Measurements from ENCODE around the gene RELCH. TPM values are rescaled to one million over a fixed set of nuclear protein-coding genes. Genes with fewer than 3 reads are reported as not detected.

RELCH gene
- total and polyA plus RNA-seq, 7 donors = 3.5 to 13.4 (median 9.8) TPM

GRCh38 chr18:62332964-62333695, 146.1 kb downstream of the RELCH start:
- 68 to 76% (median 68%) methylated on average over 13 of the region's 13 CpGs for WGBS, 3 donors
- intact Hi-C loops (cut with DNase I) = no loop called here

GRCh38 chr18:62334120-62334519, 147.1 kb downstream of the RELCH start:
- intact Hi-C loops (cut with DNase I) = no loop called here
- 74 to 80% (median 76%) methylated on average over 8 of the region's 8 CpGs for WGBS, 3 donors
- ATAC-seq = peak in 3 of 4 donors; percentile 55 to 59 (median 58)
- H3K9me3 ChIP-seq = no peaks in the 10 kb centered on the region
- TF ChIP-seq CTCF (IDR thresholded peaks at IDR 0.05) = no peak
- DNase-seq = no peak
- no peaks in the 10 kb centered on the region for H3K36me3 ChIP-seq (ENCODE audit: insufficient read depth in 1 of 2, low read depth in 1 of 2)
- H3K4me3 ChIP-seq = no peak overlapping the region
- H3K27ac ChIP-seq = no peak overlapping the region
- H3K4me1 ChIP-seq = no peaks in the 10 kb centered on the region
- peaks cover 0 to 32% (median 4%) of the 10 kb centered on the region in 3 donors for H3K27me3 ChIP-seq (ENCODE audit: insufficient read depth in 3 of 3, low read length in 2 of 3)

More at GRCh38 chr18:62332964-62333695, 146.1 kb downstream of the RELCH start:
- H3K4me1 ChIP-seq = no peaks in the 10 kb centered on the region
- no peak overlapping the region for H3K4me3 ChIP-seq
- no peaks in the 10 kb centered on the region for H3K36me3 ChIP-seq (ENCODE audit: insufficient read depth in 1 of 2, low read depth in 1 of 2)
- H3K27ac ChIP-seq = no peak overlapping the region
- peaks cover 0 to 41% (median 7%) of the 10 kb centered on the region in 3 donors for H3K27me3 ChIP-seq (ENCODE audit: insufficient read depth in 3 of 3, low read length in 2 of 3)
- no peak for DNase-seq
- no peak for ATAC-seq
- TF ChIP-seq CTCF (IDR thresholded peaks at IDR 0.05) = no peak
- no peaks in the 10 kb centered on the region for H3K9me3 ChIP-seq

GRCh38 chr18:62335494-62335893, 148.4 kb downstream of the RELCH start:
- ATAC-seq (no peak), DNase-seq (no peak)
- no peaks in the 10 kb centered on the region for H3K4me1 ChIP-seq
- TF ChIP-seq CTCF (IDR thresholded peaks at IDR 0.05) = no peak
- H3K4me3 ChIP-seq = no peak overlapping the region
- no peak overlapping the region for H3K27ac ChIP-seq
- H3K27me3 ChIP-seq (ENCODE audit: insufficient read depth in 3 of 3, low read length in 2 of 3) = peaks cover 0 to 18% (median 1%) of the 10 kb centered on the region in 3 donors
- H3K36me3 ChIP-seq (ENCODE audit: insufficient read depth in 1 of 2, low read depth in 1 of 2) = no peaks in the 10 kb centered on the region
- no peaks in the 10 kb centered on the region for H3K9me3 ChIP-seq
- intact Hi-C loops (cut with DNase I) = no loop called here
- WGBS, 3 donors = 56 to 71% (median 67%) methylated on average over 5 of the region's 5 CpGs

GRCh38 chr18:62336618-62337017, 149.6 kb downstream of the RELCH start:
- TF ChIP-seq CTCF (IDR thresholded peaks at IDR 0.05) = no peak
- intact Hi-C loops (cut with DNase I) = no loop called here

More at GRCh38 chr18:62336618-62337017, 149.6 kb downstream of the RELCH start:
- 90 to 95% (median 90%) methylated on average over 5 of the region's 5 CpGs for WGBS, 3 donors
- Histone ChIP-seq H3K4me1 (no peaks in the 10 kb centered on the region), H3K4me3 (no peak overlapping the region), H3K9me3 (no peaks in the 10 kb centered on the region), H3K27ac (no peak overlapping the region), H3K27me3 (ENCODE audit: insufficient read depth in 3 of 3, low read length in 2 of 3) (peaks cover 0 to 7% (median 0%) of the 10 kb centered on the region in 3 donors), H3K36me3 (ENCODE audit: insufficient read depth in 1 of 2, low read depth in 1 of 2) (no peaks in the 10 kb centered on the region)
- DNase-seq = no peak
- no peak for ATAC-seq

Measured in psoas muscle (tissue), 8 donors.